EL (cell line): ENCODE data around the gene KPNA4.
"Not testable (repeated sequence)": the region's sequence is repeated elsewhere in the genome, so short reads cannot be mapped to it uniquely, and the experiment has no call there.

Experiments used
- DNase-seq: peaks from one replicate; pipeline ENCODE4 v3.0.0-alpha.2; 2016

KPNA4 gene

DNA sequence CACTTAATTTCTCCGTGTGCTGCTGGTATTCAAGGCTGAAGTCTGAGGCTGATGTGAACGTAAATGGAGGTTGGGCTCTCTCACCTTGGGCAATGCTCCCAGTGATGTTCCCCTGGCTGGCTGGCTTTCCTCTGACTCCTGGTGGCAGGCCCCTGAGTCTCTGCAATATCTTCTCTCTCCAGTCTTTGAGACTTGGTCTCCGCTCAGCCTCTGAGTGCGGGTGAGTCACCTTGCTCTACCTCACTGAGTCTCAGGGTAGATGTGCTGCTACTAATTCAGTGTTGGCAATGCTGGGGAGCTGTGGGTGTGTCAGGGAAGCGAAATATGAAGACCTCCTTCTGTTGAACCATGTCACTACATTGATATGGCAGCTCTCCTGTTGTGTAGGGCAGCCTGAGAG, 84.4 kb downstream of the KPNA4 start:
- DNase-seq = peak; percentile 21

DNA sequence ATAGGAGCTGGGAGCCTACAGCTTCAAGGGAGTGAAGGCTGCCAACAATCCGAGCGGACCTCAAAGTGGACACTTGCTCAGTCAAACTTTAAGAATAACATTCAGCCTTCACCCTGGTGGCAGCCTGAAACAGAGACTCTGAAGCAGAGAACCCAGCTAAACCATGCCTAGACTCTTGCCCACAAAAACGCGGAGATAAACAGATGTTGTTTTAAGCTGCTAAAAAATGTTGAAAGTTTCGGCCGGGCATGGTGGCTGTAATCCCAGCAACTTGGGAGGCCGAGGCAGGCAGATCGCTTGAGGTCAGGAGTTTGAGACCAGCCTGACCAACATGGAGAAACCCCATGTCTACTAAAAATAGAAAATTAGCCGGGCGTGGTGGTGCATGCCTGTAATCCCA, 86.0 kb downstream of the KPNA4 start:
- DNase-seq = no peak

DNA sequence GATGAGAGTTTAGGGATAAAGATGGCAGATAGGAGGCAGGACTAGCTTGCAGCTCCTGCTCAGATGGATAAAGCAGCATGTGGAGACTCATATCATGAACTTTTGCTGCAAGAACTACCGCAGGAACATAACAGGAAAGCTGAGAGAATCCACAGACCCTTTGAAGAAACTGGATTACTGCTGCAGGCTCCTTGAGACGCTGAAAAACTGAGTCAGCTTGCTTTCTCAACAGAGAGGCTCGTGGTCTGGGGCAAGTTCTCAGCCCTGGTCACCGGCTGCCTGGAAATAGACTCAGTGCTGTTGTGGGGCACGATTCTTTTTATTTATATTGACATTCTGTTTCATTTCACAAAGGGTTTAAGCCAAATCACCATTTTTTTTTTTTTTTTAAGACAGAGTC, 87.0 kb downstream of the KPNA4 start:
- peak; percentile 37 for DNase-seq

DNA sequence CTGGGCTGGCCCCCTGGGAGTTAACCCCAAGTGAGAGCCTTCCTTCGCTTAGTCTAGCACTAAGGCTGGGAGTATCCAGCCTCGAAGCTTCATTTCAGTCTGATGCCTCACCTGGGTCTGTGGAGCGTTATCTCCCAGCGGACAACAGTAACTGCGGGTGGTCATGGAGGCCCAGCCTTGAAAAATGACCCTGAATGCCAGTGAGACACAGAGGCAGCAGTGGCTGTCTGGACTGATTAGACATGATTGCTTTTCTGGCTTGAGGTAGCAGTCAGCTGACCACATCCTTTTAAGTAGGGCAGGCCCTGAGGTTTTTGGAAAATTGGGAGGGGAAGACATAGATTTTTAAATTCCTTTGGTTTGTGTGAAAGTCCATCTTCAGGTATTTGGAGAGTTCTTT, 87.6 kb downstream of the KPNA4 start:
- peak; percentile 14 for DNase-seq

DNA sequence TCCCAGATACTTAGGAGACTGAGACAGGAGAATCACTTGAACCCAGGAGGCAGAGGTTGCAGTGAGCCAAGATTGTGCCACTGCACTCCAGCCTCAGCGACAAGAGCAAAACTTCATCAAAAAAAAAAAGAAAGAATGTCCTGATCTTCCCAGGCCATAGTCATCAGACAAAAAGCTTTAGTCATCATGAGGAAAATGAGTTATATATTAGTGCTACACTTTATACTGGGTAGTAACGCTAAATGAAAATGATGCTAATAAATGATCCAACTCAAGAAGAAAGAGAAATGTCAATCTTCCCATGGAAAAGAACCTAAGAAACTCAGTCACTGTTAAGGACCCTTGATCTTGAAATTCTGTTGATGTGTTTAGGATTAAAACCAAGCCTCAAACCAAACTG, 89.5 kb downstream of the KPNA4 start:
- no peak for DNase-seq

DNA sequence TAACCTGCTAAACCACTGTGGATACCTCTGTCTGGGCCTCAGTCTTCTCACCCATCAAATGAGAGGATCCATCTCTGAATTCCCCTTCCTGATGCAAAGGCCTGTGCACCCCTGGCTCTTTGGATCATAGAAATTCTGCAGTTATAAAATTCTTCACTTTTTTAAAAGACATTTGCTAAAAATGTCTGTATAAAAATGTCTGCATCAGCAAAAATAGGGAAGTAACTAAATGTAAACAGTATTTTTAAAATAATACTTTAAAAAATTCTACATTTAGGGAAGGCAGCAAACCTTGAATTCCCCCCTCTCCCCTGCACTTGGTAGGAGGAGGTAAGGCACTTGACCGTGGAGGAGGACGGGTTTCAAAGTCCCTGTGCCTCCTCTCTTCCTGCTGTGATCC, 90.2 kb downstream of the KPNA4 start:
- no peak for DNase-seq

DNA sequence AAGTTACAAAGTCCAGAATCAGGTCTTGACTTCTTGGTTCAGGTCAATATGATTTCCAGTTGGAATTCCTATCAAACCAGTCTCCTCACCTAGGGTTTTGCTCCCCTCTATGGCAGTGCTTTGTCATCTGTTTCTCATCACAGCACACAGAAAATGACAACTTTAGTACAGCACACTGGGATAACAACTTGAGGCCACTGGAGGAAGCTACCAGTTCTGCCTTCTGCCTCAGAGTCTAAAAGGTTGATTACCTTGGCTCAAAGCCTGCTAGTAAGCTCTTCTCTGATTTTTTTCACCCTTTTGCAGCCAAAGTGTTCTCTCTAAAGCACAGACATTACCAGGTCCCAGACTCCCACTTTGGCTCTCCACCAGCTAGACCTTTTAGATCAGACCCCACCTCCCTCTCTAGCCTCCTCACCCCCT, 90.9 kb downstream of the KPNA4 start:
- no peak for DNase-seq

DNA sequence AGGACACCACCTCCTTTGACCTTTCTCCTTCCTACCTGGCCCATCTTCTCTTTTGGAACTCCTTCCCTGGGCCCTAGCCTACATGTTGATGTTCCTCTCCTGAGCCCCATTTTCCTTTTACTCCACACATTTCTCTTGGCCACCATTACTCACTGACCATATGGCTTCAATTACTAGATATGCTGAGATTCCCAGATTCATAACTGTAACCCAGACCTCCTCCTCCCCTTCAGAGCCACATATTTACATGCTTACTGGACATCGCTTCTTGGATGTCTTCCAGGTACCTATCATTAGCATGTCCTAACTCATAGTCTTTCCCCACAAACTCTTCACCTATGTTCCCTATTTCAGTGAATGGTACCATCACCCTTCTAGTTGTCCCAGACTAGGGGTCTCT, 91.4 kb downstream of the KPNA4 start:
- DNase-seq = peak; percentile 96

DNA sequence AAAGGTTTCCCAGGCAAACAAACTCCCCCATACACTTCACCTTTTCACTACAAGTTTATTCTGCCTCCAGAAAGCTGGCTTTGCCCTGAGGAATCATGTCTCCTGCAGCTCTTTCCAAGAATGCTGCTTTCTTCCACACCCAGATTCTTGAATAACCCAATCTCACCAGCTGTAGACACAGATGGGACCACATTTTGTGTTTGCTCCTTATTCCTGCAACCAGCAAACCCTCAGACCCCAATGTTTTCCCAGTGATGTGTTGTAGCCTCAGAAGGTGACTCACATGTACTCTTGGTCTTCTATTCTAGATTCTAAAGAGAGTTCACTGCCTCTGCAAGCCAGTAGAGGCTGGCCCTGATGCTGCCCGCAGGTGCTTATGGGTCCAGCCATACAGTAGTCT, 92.2 kb downstream of the KPNA4 start:
- DNase-seq = peak; percentile 92

DNA sequence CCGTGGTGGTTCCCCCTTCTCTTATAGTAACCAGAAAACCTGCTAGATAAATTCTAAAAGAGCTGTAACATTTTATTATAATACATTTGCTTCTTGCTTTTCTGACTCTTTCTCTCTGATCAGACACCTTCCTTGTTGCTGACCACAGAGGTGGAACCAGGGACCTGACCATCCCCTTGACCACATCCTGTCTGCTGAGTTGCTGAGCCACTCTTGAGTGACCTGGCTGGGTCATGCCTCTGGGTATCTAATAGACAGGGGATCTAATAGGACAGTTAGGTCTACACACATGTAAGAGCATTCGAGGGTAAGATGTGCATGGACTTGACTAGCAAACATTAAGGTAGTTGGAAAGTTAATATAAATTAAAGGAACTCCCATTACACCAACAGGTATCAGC, 93.0 kb downstream of the KPNA4 start:
- DNase-seq = no peak

DNA sequence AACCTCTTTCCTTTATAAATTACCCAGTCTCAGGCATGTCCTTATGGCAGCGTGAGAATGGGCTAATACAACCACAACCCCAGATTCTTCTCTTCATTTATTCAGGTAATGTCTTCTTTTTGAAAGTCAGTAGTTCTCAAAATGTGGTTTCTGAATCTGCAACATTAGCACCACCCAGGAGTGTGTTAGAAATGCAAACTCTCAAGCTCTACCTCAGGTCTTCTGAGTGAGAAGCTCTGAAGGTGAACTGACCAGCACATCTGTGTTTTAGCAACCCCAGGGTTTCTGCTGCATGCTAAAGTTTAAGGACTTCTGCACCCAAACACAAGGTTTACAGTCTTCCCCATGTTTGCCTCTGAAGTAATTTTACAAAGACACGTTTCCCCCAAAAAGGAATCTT, 93.5 kb downstream of the KPNA4 start:
- no peak for DNase-seq

DNA sequence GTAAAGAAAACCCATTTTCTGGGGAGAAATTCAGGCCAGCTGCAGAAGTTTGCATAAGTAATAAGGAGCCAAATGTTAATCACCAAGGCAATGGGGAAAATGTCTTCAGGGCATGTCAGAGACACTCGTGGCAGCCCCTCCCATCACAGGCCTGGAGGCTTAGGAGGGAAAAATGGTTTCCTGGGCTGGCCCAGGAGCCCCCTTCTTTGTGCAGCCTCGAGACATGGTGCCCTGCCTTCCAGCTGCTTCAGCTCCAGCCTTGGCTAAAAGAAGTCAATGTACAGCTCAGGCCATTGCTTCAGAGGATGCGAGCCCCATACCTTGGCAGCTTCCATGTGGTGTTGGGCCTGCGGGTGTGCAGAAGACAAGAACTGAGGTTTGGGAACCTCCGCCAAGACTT, 95.2 kb downstream of the KPNA4 start:
- no peak for DNase-seq

DNA sequence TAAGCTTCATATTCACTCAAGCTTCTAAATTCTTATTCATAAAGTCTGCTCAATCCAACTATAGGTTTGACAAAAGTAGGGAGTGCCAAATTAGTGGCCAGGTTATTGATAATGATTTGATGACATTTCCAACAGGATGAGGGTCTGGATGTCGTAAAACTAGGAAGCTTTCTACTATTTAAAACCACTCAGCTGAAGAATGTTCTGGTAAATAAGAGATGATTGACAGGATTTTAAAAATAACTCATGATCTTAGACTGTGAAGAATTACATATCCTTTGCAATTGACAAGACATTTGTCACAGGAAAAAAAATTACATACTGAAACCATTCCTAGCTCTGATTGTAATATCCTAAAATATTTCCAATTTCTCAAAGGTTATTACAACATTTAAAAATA, 100.4 kb downstream of the KPNA4 start:
- DNase-seq = no peak

DNA sequence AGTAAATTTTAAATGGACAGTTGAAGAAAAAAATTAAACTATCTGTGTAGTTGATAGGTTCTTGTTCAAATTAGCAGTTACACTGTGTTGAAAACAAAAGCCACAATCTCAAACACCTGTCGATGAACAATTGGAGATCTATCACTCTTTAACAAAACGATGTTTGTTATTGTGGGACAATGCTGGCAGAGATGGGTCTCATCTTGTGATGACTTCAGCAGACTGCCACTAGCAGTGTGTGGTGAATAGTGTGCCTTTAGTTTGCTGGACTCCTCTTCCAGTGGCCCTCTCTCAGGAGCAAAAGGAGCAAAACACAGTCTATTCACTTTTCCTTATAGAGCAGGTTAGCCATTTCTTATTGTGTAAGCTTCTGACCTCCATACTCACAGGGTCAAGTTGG, 101.0 kb downstream of the KPNA4 start:
- no peak for DNase-seq

DNA sequence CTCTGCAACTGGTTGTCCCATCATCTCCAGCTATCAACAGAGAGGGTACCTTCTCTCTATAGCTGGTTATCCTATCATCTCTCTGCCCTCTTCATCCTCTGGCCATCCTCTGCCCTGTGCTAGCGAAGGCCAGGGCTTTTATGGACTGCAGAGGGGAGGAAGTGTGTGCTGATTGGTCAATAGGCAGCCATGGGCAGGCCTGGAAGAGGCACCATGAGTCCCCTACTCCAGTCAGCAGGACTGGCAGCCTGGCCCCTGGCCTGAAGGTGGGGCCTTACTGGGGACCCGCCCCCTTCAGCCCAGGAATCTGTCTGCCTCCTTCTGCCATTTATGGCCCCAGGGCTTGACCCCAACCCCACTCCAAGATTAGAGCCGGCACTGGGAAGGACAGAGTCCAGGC, 105.3 kb downstream of the KPNA4 start:
- DNase-seq = no peak

DNA sequence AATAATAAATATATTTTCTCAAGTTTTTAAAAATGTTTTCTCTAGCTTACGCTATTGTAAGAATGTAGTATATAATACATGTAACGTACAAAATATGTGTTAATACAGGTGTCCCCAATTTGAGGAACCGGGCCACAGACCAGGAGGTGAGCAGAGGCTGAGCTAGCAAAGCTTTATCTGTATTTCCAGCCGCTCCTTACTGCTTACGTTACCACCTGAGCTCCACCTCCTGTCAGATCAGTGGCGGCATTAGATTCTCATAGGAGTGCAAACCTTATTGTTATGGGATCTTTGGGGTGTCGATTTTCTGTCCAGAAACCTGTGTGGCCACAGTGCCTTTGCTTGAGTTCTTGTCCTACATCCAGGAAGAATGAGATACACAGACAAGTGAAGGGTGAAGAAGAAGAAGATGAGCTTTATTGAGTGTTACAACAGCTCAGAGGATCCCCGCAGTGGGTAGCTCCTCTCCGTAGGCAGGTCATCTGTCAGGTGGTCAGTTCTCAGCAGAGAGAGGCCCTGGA, 105.9 kb downstream of the KPNA4 start:
- DNase-seq = no peak

DNA sequence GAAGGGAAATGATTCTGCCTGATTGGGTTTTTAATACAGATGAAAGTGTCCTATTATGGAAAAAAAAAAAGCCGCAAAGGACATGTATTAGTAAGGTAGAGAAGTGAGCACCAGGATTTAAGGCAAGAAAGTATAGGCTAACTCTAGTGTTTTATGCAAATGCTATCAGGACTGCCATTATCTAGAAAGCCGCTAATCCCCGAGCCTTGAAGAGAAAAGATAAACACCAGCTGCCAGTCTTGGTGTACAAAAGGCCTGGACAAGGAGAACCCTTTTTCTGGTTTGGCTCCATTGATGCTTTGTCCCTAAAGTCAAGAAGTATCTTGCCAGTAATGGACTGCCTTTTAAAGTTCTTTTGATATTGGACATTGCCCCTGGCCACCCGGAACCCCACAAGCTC, 107.2 kb downstream of the KPNA4 start:
- DNase-seq = no peak

DNA sequence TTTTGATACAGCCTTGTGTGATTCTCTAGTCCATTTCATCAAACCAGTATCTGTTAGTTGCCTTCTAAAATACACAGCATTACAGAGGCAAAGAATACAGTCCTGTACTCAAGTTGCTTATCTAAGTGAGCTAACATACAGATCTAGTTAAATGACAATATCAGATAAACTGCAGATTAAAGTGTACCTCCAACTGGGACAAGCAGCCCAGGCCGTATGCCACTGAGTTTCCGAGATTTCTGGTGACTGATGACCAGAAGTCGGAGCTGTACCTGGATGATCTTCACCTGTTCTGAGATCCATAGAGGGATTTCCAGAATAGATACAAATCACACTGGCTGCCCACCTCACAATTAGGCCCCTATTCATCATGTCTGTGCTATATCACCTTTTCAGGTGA, 109.5 kb downstream of the KPNA4 start:
- DNase-seq = no peak

DNA sequence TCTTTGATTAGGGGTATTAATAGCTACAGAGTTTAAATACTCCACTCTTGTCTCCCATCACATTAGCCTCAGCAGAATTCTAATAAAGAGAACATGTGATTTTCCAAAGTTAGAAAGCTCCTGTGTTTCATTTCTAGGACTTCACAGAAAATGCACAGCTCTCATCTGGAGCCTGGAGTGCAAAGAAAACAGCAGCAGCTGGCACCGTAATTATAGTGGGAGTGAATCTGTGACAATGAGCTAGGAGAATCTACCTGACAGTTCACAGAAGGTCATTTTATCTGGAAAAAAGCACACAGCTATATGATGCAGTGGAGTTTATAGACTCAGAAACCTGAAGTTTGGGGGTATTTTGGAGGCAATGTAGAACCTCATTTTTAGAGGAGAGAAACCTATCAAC, 110.4 kb downstream of the KPNA4 start:
- no peak for DNase-seq

DNA sequence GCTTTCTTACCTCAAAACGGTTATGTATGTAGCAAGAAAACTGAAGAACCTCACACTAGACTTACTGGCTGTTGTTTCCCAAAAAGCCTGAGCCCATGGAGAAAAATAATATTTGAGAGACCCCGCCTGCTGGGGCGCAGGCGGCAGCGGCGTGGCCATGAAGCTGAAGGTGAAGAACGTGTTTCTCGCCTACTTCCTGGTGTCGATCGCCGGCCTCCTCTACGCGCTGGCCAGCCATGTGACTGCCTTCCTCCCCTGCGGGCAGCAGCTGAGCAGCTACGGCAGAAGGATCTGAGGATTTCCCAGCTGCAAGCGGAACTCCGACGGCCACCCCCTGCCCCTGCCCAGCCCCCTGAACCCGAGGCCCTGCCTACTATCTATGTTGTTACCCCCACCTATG, 113.1 kb downstream of the KPNA4 start:
- not testable (repeated sequence) for DNase-seq

DNA sequence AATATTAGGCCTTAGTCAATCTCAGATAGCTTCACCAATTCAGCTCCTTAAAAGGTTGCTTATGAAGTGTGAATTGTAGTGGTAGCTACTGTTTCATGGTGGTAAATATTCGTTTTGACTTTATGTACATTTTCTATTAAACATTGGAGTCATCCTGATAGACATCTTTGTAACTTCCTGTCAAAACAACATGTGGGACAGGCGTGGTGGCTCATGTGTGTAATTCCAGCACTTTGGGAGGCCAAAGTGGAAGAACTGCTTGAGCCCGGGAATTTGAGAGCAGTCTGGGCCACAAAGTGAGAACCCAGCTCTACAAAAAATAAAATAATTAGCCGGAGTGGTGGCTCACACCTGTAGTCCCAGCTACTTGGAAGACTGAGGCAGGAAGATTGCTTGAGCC, 113.8 kb downstream of the KPNA4 start:
- DNase-seq = peak; percentile 51

DNA sequence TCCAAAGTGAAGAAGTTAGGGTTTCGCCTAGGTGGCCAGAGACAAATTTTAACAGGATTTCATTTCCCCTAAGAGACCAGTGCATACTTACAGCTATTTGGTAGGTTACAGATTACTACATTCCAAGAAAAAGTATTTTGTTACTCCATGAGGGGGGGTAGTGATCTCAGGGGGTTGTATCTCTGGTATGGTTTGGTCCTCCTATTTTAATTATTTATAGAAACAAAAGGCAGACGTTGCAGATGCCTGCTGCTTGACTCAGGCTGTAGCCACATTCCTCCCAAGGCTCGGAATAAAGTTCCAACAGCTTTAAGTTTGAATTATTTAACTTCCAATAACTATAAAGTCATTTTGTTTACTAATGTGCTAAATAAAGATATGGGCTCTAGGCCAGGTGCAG, 114.5 kb downstream of the KPNA4 start:
- peak; percentile 86 for DNase-seq

DNA sequence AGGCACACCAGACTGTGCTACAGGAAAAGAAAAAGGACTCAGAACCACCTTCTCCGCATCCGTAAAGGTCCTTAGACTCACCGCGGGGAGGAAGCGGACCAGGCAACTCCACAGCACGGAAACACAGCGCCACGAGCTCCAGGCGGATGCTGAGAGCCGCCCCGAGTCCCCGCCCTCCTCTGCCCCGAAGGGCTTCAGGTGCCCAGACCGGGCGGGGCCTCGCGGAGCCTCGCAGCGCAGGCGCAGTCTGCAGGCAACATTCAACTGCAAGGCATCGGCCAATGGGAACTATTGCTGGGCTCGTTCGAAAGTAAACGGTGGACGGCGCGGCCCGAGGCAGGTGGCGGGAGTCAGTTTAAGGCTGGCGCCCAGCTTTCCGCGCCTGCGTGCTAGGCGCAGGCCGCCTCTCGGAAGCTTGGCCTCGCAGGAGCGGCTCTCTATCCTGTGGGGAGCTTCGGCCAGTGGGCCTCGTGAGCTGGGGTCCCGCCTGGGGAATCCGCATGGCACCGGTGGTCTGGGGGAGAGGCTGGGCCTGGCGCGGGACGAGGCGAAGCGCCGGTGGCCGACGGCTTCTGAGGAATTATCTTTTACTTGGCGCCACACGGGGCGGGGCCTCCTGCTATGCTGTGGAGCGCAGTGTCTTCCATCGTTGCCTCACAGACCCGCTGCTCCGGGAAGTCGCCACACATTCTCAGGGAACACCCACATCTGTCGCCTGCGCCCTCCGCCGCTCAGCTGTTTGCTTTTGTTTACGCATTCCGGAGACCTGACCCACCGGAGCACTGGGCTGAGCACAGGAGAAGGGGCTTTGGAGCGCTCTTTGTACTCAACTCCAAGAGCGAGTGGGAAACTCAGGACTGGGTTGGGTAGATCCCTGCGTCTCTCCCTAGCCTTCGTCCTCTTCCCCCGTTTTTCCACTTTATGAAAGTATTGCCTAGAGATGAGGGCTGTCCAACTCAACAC, 115.5 kb downstream of the KPNA4 start, which contains the start of gene TRIM59:
TSS of gene TRIM59 (minus strand) at position 151 of the 963 bp plus-strand sequence. CDS start 10,603 bp downstream, outside the sequence.
- peak; percentile 99 for DNase-seq

DNA sequence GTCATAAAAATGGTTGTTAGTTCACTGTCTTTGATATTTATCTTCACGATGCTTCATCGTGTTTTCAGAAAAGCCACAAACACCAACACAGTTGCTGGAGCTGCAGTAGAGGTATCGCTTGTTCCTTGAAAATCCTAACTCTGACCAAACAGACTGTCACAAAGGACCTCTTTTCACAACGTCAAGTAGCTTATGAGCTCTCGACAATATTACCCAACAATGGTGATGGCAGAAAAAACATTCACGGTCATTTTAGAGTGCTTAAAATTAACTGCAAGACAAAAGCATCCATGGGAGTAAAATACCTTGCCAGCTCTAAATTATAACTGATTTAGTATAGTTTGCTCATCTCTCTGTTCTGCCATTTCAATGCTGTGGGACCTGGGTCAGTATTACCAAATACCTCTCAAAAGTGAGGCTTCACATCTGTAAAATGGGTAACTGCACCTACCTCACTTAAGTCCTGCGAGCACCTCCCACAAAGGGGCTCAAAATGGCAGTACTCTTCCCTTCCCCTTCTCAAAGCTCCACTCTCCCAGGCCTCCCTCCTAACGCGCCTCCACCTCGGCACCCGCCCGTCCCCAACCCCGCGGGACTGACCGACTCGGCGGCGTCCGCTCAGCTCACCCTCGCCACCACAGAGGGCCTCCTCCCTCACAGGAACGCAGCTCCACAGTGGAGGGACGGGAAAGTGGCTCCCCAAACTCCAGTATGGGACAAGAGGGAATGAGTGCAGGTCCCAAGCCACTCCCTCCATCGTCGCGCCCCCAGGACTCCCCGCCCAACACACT, 116.3 kb downstream of the KPNA4 start:
- no peak for DNase-seq
